Fibroblast of lung (primary cell): ENCODE measurements around the gene TPRX1. TPM values are rescaled to one million over a fixed set of nuclear protein-coding genes. Genes with fewer than 3 reads are reported as not detected.

ENCODE experiments used
- DNase-seq, 2 donors: peaks; one replicate each; pipeline versions ENCODE4 v3.0.0 to v3.0.0-alpha.2; 2010; ENCODE audit warnings: low read depth in 2 of 2
- H2AFZ ChIP-seq: 2 replicates; pipeline ENCODE4 v1.5.1; 2012; ENCODE audit warnings: low read length, control low read depth, inconsistent platforms
- H3K27ac ChIP-seq: 2 replicates; pipeline ENCODE4 v1.5.1; 2011; ENCODE audit warnings: low read length, control low read depth; ENCODE audit not compliant: insufficient read depth
- H3K27me3 ChIP-seq: 2 replicates; pipeline ENCODE4 v1.5.1; 2011; ENCODE audit warnings: mild to moderate bottlenecking, low read length; ENCODE audit not compliant: control insufficient read depth, insufficient read depth
- H3K36me3 ChIP-seq: 2 replicates; pipeline ENCODE4 v1.5.1; 2011; ENCODE audit warnings: low read length; ENCODE audit not compliant: control insufficient read depth, insufficient read depth
- H3K4me1 ChIP-seq: 2 replicates; pipeline ENCODE4 v1.5.1; 2011; ENCODE audit warnings: low read length; ENCODE audit not compliant: control insufficient read depth, insufficient read depth; ENCODE audit errors: extremely low read depth
- H3K4me2 ChIP-seq: 2 replicates; pipeline ENCODE4 v1.5.1; 2011; ENCODE audit warnings: low read length, control low read depth; ENCODE audit not compliant: insufficient read depth; ENCODE audit errors: extremely low read depth
- H3K4me3 ChIP-seq, 4 experiments: fragments of 200-600 bp in 1 of 4; sonication (generic) in 1 of 4; replicated peaks in 1 of 4; 2 replicates each; pipeline ENCODE4 v1.5.1; 2011 to 2016; ENCODE audit warnings: low read length in 4 of 4, low read depth in 3 of 4, mild to moderate bottlenecking in 3 of 4, control low read depth in 2 of 4, inconsistent platforms in 1 of 4, mixed read lengths in 1 of 4; ENCODE audit not compliant: insufficient read depth in 1 of 4; ENCODE audit errors: control extremely low read depth in 1 of 4
- H3K79me2 ChIP-seq: 2 replicates; pipeline ENCODE4 v1.5.1; 2012; ENCODE audit warnings: mild to moderate bottlenecking, low read length, inconsistent platforms; ENCODE audit not compliant: control insufficient read depth, insufficient read depth
- H3K9ac ChIP-seq: 2 replicates; pipeline ENCODE4 v1.5.1; 2011; ENCODE audit warnings: mild to moderate bottlenecking, low read length, control low read depth; ENCODE audit not compliant: insufficient read depth
- H3K9me3 ChIP-seq: 2 replicates; pipeline ENCODE4 v1.5.1; 2012; ENCODE audit warnings: low read depth, low read length; ENCODE audit not compliant: control insufficient read depth, insufficient read depth
- H4K20me1 ChIP-seq: 2 replicates; pipeline ENCODE4 v1.5.1; 2011; ENCODE audit warnings: low read length; ENCODE audit not compliant: control insufficient read depth, insufficient read depth; ENCODE audit errors: extremely low read depth
- EZH2 ChIP-seq: IDR thresholded peaks from 2 replicates; pipeline ENCODE4 v1.5.1; 2012; ENCODE audit warnings: low read length, control low read depth, mild to moderate bottlenecking; ENCODE audit errors: missing control alignments
- polyA plus RNA-seq, 2 donors: library from polyadenylated mRNA; depleted of rRNA in 1 of 2; stranded (reverse) in 1 of 2; unstranded in 1 of 2; fragments of >200 nt; gene quantifications; 2 replicates each; pipeline ENCODE4 v1.2.1, GENCODE V29; 2011 to 2012; ENCODE audit warnings: missing spikeins in 1 of 2
- total RNA-seq: library from RNA; depleted of rRNA; stranded (reverse); fragments of >200 nt; gene quantifications from 2 replicates; pipeline ENCODE4 v1.2.1, GENCODE V29; 2014
- TF ChIP-seq, protein P1 (sequence below), 2 donors: IDR thresholded peaks in 1 of 2; conservative IDR thresholded peaks in 1 of 2; 1 replicate in 1 of 2; 2 replicates in 1 of 2; pipeline ENCODE4 v1.5.1; 2011 to 2012; ENCODE audit warnings: low read length in 2 of 2, control low read depth in 1 of 2, inconsistent platforms in 1 of 2, low read depth in 1 of 2, mild to moderate bottlenecking in 1 of 2

TPRX1 gene
- total and polyA plus RNA-seq, 2 donors (not counting 1 experiment from before 2014, with no cell fraction given) = not detected

- H3K4me3 ChIP-seq = no peak overlapping the region
- no peaks in the 10 kb centered on the region for H3K79me2 ChIP-seq
- peaks cover 46% of the 10 kb centered on the region for H3K36me3 ChIP-seq
- DNase-seq = no peak
- no peaks in the 10 kb centered on the region for H3K4me1 ChIP-seq
- no peak overlapping the region for H3K4me2 ChIP-seq
- H3K9ac ChIP-seq = no peak overlapping the region
- no peak overlapping the region for H2AFZ ChIP-seq
- no peak overlapping the region for H3K27ac ChIP-seq
- H3K9me3 ChIP-seq = no peaks in the 10 kb centered on the region
- no peak for TF ChIP-seq EZH2
- TF ChIP-seq, protein P1, sequence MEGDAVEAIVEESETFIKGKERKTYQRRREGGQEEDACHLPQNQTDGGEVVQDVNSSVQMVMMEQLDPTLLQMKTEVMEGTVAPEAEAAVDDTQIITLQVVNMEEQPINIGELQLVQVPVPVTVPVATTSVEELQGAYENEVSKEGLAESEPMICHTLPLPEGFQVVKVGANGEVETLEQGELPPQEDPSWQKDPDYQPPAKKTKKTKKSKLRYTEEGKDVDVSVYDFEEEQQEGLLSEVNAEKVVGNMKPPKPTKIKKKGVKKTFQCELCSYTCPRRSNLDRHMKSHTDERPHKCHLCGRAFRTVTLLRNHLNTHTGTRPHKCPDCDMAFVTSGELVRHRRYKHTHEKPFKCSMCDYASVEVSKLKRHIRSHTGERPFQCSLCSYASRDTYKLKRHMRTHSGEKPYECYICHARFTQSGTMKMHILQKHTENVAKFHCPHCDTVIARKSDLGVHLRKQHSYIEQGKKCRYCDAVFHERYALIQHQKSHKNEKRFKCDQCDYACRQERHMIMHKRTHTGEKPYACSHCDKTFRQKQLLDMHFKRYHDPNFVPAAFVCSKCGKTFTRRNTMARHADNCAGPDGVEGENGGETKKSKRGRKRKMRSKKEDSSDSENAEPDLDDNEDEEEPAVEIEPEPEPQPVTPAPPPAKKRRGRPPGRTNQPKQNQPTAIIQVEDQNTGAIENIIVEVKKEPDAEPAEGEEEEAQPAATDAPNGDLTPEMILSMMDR (conservative IDR thresholded peaks at IDR 0.05 in 1 of 2, IDR thresholded peaks at IDR 0.05 in 1 of 2; ENCODE audit: low read depth in 1 of 2, low read length in 2 of 2) = no peak
- H4K20me1 ChIP-seq = no peaks in the 10 kb centered on the region
- no peaks in the 10 kb centered on the region for H3K27me3 ChIP-seq
These were observed 49.1 kb downstream of the TPRX1 start for GRCh38 chr19:47755065-47755761.

GRCh38 chr19:47754206-47755064 lies 49.9 kb downstream of the TPRX1 start:
- peaks cover 2% of the 10 kb centered on the region for H4K20me1 ChIP-seq
- H3K4me2 ChIP-seq = no peak overlapping the region
- DNase-seq = no peak
- H3K36me3 ChIP-seq = peaks cover 50% of the 10 kb centered on the region
- TF ChIP-seq, protein P1 (conservative IDR thresholded peaks at IDR 0.05 in 1 of 2, IDR thresholded peaks at IDR 0.05 in 1 of 2; ENCODE audit: low read depth in 1 of 2, low read length in 2 of 2) = no peak
- no peak for TF ChIP-seq EZH2
- no peaks in the 10 kb centered on the region for H3K4me1 ChIP-seq
- H2AFZ ChIP-seq = no peak overlapping the region
- H3K9me3 ChIP-seq = no peaks in the 10 kb centered on the region
- H3K79me2 ChIP-seq = no peaks in the 10 kb centered on the region
- no peak overlapping the region for H3K27ac ChIP-seq
- H3K27me3 ChIP-seq = no peaks in the 10 kb centered on the region
- no peak overlapping the region for H3K4me3 ChIP-seq
- no peak overlapping the region for H3K9ac ChIP-seq

DNA sequence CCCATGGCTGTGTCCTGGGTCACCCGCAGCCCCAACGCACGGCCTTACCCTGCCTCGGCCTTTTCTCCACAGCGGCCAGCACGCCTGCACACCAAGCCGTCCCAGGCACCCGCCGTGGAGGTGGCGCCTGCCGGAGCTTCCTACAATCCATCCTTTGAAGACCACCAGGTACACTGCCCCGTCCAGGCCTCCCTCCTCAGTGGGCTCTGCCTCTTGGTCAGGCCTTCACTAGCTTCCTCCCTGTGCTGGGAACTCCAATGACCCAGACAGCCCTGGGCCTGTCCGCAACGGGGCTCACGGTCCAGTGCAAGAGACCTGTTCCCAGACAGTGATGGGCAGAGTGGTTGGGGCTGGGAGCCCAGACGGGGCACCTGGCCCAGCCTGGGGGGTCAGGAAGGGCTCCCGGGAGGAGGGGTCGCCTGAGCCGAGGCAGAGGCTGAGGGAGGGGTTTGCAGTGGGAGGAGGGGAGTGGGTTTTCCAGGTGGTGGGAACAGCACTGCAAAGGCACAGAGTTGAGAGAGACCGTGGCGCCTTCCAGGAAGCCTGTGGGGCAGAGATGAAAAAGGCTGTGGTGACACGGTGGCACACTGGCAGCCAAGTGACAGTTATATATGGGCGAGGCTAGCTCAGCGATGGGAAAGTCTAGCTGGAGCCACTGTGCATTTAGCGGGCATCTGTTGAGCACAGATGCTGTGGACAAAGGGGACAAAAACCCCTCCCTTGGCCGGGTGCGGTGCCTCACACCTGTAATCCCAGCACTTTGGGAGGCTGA lies 51.7 kb downstream of the TPRX1 start:
- Histone ChIP-seq H3K9me3 (no peaks in the 10 kb centered on the region), H4K20me1 (peaks cover 2% of the 10 kb centered on the region), H3K36me3 (peaks cover 46% of the 10 kb centered on the region), H3K27ac (no peak overlapping the region), H3K27me3 (no peaks in the 10 kb centered on the region), H2AFZ (no peak overlapping the region), H3K4me3 (no peak overlapping the region), H3K9ac (no peak overlapping the region), H3K79me2 (peaks cover 7% of the 10 kb centered on the region), H3K4me1 (no peaks in the 10 kb centered on the region), H3K4me2 (no peak overlapping the region)
- DNase-seq = no peak
- TF ChIP-seq EZH2 = no peak
- TF ChIP-seq, protein P1 (conservative IDR thresholded peaks at IDR 0.05 in 1 of 2, IDR thresholded peaks at IDR 0.05 in 1 of 2; ENCODE audit: low read depth in 1 of 2, low read length in 2 of 2) = no peak
